ENCODE results near the gene FNDC3B.

Gene FNDC3B

DNA sequence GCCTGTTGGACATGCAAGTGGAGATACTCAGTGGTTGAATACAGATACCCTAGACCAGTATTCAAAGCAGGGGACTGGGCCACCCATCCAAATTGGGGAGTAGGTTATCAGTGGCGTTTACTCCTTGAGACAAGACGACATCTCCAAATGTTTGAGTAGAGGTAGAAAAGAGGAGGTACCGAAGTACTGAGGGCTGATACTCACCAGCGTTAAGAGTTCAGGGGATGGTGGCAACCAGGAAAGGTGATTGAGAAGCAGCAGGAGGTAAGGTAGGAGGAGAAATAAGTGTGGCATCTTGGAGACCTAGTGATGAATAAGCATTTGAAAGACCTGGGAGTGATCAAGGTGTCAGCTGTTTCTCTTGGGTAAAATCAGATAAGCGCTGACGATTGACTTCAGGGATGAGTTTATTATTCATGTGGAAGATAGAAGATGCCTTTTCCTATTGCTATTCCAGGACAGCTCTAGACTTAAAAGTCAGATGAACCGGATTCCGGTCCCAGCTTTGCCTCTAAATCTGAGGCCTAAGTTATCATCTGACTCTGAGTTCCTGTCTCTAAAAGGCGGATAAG, 312.6 kb downstream of the FNDC3B start:
- TF ChIP-seq TAF1 (IDR thresholded peaks at IDR 0.05; ENCODE audit: low read depth): no peak
- TF ChIP-seq ZBTB7A (IDR thresholded peaks at IDR 0.05; ENCODE audit: low read depth): no peak
- TF ChIP-seq TEAD4 (IDR thresholded peaks at IDR 0.05): no peak
- no peak for TF ChIP-seq YY1 (IDR thresholded peaks at IDR 0.05; ENCODE audit: low read depth)
- TF ChIP-seq, protein P1, sequence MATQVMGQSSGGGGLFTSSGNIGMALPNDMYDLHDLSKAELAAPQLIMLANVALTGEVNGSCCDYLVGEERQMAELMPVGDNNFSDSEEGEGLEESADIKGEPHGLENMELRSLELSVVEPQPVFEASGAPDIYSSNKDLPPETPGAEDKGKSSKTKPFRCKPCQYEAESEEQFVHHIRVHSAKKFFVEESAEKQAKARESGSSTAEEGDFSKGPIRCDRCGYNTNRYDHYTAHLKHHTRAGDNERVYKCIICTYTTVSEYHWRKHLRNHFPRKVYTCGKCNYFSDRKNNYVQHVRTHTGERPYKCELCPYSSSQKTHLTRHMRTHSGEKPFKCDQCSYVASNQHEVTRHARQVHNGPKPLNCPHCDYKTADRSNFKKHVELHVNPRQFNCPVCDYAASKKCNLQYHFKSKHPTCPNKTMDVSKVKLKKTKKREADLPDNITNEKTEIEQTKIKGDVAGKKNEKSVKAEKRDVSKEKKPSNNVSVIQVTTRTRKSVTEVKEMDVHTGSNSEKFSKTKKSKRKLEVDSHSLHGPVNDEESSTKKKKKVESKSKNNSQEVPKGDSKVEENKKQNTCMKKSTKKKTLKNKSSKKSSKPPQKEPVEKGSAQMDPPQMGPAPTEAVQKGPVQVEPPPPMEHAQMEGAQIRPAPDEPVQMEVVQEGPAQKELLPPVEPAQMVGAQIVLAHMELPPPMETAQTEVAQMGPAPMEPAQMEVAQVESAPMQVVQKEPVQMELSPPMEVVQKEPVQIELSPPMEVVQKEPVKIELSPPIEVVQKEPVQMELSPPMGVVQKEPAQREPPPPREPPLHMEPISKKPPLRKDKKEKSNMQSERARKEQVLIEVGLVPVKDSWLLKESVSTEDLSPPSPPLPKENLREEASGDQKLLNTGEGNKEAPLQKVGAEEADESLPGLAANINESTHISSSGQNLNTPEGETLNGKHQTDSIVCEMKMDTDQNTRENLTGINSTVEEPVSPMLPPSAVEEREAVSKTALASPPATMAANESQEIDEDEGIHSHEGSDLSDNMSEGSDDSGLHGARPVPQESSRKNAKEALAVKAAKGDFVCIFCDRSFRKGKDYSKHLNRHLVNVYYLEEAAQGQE (IDR thresholded peaks at IDR 0.05; ENCODE audit: low read depth): no peak
- no peak for TF ChIP-seq CEBPB (IDR thresholded peaks at IDR 0.05)
- no peak for TF ChIP-seq TCF12 (IDR thresholded peaks at IDR 0.05; ENCODE audit: low read depth)
- TF ChIP-seq FOXM1 (IDR thresholded peaks at IDR 0.05; ENCODE audit: borderline replicate concordance, low read depth): no peak
- TF ChIP-seq, protein P2, sequence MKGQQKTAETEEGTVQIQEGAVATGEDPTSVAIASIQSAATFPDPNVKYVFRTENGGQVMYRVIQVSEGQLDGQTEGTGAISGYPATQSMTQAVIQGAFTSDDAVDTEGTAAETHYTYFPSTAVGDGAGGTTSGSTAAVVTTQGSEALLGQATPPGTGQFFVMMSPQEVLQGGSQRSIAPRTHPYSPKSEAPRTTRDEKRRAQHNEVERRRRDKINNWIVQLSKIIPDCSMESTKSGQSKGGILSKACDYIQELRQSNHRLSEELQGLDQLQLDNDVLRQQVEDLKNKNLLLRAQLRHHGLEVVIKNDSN (IDR thresholded peaks at IDR 0.05): no peak
- TF ChIP-seq, protein P3, sequence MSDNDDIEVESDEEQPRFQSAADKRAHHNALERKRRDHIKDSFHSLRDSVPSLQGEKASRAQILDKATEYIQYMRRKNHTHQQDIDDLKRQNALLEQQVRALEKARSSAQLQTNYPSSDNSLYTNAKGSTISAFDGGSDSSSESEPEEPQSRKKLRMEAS (IDR thresholded peaks at IDR 0.05): no peak
- TF ChIP-seq RAD21 (IDR thresholded peaks at IDR 0.05; ENCODE audit: low read depth): no peak
- TF ChIP-seq EGR1 (IDR thresholded peaks at IDR 0.05): no peak
- TF ChIP-seq NFIC (IDR thresholded peaks at IDR 0.05): no peak
- no peak for TF ChIP-seq CREB1 (IDR thresholded peaks at IDR 0.05; ENCODE audit: low read depth)

DNA sequence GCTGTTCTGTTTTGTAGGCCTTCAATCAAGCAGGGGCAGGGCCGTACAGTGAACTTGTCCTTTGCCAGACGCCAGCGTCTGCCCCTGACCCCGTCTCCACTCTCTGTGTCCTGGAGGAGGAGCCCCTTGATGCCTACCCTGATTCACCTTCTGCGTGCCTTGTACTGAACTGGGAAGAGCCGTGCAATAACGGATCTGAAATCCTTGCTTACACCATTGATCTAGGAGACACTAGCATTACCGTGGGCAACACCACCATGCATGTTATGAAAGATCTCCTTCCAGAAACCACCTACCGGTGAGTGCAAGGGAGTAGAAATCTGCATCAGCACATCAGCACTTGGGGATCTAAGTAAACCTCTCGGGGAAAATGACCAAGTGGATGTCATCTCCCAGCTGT, 313.4 kb downstream of the FNDC3B start:
- TF ChIP-seq TAF1 (IDR thresholded peaks at IDR 0.05; ENCODE audit: low read depth): no peak
- TF ChIP-seq, protein P2 (IDR thresholded peaks at IDR 0.05): no peak
- TF ChIP-seq ZBTB7A (IDR thresholded peaks at IDR 0.05; ENCODE audit: low read depth): no peak

DNA sequence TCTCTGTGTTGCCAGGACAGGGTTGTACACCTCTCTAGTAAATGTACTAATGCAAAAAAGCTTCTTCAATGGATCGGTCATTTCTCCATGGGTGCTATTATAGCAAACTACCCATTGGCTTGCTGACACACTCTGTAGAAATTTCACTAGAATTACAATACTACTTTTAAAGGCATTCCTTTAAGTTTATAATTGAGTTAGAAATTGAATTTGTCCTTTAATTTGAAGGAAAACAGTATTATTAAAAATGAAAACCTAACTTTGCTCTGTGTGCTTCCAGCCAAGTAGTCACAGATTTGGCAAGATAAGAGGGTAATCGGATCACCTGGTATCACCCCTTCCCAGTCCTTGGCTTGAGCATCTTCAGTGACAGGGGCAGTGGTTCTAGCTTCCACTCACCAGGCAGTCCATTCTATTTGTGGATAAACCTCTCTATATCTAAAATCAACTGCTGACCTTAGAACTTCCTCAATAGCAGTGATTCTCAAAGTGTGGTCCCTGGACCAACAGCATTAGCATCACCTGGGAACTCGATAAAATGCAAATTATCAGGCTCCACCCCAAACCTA, 315.6 kb downstream of the FNDC3B start:
- TF ChIP-seq RAD21 (IDR thresholded peaks at IDR 0.05; ENCODE audit: low read depth) (no peak), NFIC (IDR thresholded peaks at IDR 0.05) (no peak), CREB1 (IDR thresholded peaks at IDR 0.05; ENCODE audit: low read depth) (no peak), EP300 (IDR thresholded peaks at IDR 0.05; ENCODE audit: borderline replicate concordance) (no peak), FOXM1 (IDR thresholded peaks at IDR 0.05; ENCODE audit: borderline replicate concordance, low read depth) (no peak)
- TF ChIP-seq, protein P3 (IDR thresholded peaks at IDR 0.05): no peak
- TF ChIP-seq, protein P1 (IDR thresholded peaks at IDR 0.05; ENCODE audit: low read depth): no peak

DNA sequence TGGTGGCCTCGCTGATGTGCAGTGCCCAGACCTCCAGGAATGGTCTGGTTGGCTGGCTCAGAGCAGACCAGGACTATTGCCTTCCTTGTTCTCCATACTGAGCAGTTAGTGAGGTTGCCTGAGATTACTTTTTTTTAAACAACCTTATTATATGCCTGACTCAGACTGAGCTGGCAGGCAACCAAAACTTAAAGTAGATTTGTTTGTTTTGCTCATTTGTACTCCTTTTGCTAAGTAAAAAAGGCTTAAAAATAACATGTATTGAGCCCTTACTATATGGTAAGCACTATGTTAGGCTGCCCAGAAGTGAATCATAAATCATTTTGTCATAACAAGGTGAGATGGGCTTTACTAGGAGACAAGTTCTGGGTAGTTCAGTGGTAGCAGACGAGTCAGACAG, 316.5 kb downstream of the FNDC3B start:
- no peak for TF ChIP-seq RAD21 (IDR thresholded peaks at IDR 0.05; ENCODE audit: low read depth)
- TF ChIP-seq EGR1 (IDR thresholded peaks at IDR 0.05): no peak

DNA sequence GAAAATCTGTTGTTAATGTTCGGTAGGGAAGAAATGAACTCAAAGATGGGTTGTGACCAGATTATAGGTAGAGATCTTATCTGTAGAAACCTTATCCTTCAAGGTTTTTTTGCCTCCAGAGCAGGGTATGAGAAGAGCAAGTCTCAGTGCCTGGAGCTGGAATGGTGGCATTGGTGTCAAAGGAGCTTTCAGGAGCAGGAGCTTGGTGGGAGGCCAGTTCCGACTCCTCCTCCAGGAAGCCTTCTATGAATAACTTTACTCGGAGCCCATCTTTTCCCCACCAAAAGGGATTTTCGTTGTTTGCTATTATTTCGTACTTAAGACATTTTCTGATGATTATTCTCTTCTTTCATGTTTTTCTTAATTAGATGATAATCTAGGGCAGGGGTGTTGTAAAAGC, 317.0 kb downstream of the FNDC3B start:
- TF ChIP-seq CREB1 (IDR thresholded peaks at IDR 0.05; ENCODE audit: low read depth): no peak
- TF ChIP-seq EP300 (IDR thresholded peaks at IDR 0.05; ENCODE audit: borderline replicate concordance): no peak
- no peak for TF ChIP-seq YY1 (IDR thresholded peaks at IDR 0.05; ENCODE audit: low read depth)
- TF ChIP-seq NFIC (IDR thresholded peaks at IDR 0.05): no peak
- TF ChIP-seq ZBTB7A (IDR thresholded peaks at IDR 0.05; ENCODE audit: low read depth): no peak
- TF ChIP-seq, protein P1 (IDR thresholded peaks at IDR 0.05; ENCODE audit: low read depth): no peak
- TF ChIP-seq FOXM1 (IDR thresholded peaks at IDR 0.05; ENCODE audit: borderline replicate concordance, low read depth): no peak

All from Ishikawa (cell line).